ENCODE data around the gene BRWD1. TPM values are rescaled to one million over a fixed set of nuclear protein-coding genes. Genes with fewer than 3 reads are reported as not detected.
"Not testable (repeated sequence)": the region's sequence is repeated elsewhere in the genome, so short reads cannot be mapped to it uniquely, and the experiment has no call there.

BRWD1 gene
- total RNA-seq, 1 experiment from 2014 or later = 44.2 TPM

DNA sequence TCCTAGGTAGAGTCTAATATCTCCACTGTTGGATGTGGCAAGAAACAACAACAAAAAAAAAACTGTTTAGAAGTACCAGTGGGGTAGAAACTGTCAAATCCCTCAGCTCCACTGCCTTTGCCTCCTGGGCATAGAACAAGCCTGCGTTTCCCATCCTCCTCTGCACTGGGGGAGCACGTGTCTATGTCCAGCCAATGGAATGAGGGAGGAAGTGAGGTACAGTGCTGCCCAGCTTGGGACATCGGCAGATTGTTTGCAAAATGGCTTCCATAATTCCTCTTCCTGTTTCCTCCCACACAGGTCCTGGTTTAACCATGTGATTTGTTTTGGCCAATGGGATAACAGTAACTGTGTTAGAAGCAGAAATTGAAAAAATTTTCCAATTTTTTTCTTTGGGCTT lies 169.2 kb downstream of the BRWD1 start:
- no peak for DNase-seq (ENCODE audit: extremely low read depth, low read depth)

DNA sequence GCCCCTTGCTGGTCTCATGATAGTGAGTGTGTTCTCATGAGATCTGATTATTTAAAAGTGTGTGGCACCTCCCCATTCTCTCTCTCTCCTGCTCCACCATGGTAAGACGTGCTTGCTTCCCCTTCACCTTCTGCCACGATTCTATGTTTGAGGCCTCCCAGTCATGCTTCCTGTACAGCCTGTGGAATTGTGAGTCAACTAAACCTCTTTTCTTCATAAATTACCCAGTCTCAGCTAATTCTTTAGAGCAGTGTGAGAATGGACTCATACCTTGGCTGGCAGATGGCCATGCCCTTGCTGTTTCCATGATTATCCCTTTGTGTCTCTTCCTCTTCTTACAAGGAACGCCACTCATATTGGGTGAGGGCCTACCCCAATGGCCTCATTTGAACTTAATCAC lies 170.5 kb downstream of the BRWD1 start:
- DNase-seq (ENCODE audit: extremely low read depth, low read depth) = no peak

DNA sequence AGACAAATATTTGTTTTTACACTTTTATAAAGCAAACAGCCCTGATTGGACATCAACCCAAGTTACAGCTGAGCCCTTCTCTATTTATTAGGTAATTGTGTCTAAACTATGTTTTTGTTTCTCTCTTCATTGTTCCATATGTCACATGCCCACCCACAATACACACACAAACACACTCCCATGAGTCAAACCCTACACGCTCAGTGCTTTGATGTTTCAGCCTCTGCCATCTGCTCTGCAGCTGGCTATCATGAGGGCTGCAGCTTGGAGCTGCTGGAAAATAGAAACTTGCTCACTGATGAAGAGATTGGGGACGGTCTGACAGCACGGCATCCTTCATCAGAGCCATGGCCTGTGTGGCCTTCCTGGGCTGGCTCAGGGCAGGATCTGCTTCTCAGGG lies 171.9 kb downstream of the BRWD1 start:
- DNase-seq (ENCODE audit: extremely low read depth, low read depth) = no peak

DNA sequence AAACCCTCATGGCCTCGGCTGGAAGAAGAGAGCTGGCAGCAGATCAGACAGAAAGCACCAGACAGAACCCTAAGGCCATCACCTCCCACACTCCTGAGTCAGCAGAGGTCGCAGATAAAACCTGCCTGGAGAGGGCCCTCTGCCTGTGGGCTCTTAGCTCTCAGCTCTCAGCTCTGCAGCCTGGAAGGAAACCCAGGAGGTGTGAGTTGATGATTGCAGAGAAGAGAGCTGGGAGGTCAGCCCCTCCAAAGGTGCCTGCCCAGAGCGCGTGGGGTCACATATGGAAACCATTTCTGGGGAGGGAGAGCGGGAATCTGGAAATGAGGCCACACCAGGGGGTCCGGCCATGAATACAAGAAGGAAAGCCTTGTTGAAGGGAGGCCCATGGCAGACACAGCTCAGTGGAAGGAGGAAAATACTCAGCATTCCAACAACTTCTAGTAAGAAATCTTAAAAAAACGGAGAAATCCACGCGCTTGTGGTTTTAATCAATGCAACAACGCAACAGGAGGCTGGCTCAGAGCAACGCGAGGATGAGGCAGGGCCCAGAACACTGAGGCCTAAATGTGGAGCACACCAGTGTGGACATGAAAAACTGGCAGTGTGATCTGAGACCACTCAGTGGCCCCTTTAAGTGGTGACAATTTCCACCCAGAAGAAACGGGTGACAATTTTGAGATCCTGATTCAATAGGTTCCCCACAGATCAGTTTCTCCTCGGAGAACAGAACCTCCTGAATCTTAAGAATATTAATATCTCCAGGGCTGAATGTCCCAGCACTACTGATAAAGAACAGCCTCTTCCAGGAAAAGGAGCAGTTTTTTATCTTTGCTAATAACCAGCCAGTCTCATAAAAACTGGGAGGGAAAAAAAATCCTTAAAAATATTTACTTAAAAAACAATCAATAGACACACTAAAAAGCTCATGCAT lies 175.9 kb downstream of the BRWD1 start:
- no peak for DNase-seq (ENCODE audit: extremely low read depth, low read depth)

DNA sequence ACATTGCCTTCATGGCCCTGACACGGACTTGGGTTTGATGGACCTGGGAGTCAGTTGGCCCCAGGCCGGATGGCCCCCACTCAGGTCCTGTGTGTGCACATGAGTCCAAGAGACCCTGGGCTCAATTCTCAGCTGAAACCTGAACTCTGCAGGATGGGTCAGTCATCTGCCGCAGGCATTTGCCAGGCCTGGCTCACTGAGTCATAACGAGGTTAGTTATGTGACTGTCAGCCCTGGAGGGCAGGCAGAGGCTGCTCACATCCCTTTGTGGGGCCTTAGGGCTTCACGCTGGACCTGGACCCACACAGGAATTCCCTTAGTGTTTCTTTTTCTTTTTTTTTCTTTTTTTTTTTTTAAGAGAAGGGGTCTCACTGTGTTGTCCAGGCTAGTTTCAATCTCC lies 176.7 kb downstream of the BRWD1 start:
- no peak for DNase-seq (ENCODE audit: extremely low read depth, low read depth)

DNA sequence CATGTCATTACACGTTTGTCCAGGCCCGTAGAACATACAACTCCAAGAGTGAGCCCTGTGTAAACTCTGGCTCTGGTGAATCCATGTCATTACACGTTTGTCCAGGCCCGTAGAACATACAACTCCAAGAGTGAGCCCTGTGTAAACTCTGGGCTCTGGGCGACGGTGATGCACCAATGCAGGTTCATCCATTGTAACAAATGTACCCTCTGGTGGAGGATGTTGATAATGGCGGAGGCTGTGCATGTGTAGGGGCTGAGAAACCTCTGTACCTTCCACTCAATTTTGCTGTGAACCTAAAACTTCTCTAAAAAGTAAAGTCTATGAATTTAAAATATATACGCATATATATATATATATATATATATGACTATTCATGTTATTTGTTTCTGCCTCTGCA lies 177.3 kb downstream of the BRWD1 start:
- not testable (repeated sequence) for DNase-seq (ENCODE audit: extremely low read depth, low read depth)

DNA sequence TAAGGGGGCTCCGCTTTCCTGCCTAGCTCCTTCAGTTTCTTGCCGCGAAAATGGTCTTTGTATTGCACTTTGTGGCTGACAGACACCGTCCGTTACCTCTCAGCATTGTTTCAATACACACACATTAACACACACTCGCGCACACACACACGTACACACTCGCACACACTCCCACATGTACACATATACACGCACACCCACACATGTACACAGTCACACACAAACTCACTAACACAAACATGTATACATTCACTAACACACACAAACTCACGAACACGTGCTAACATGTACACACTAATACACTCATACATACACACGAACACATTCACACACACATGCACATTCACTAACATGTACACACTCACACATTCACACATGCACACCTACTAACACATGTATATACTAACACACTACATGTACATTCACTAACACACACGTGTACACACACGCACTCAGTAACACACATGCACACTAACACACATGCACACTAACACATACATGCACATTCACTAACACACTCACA lies 179.1 kb downstream of the BRWD1 start:
- no peak for DNase-seq (ENCODE audit: extremely low read depth, low read depth)

Small RNA genes lying within 50 kb of the gene (small RNA-seq; reads per million reads assigned to genes)
- 0 reads per million in 2 experiments for gene RF00019

Other genes with a start within 250 kb of the BRWD1 start
- gene PSMG1, start 130.2 kb downstream of the BRWD1 start, total RNA-seq (2014; rRNA removed; shearing (Covaris generic)) = 76.7 and 78.5 TPM in 2 replicates
- 201 and 206 TPM in 2 replicates for gene HMGN1, start 35.5 kb upstream of the BRWD1 start, total RNA-seq (2014; rRNA removed; shearing (Covaris generic))
- 2.7 and 3.0 TPM in 2 replicates for gene LCA5L, start 132.1 kb upstream of the BRWD1 start, total RNA-seq (2014; rRNA removed; shearing (Covaris generic))
- gene SH3BGR, start 138.3 kb upstream of the BRWD1 start, total RNA-seq (2014; rRNA removed; shearing (Covaris generic)) = 4.0 and 4.3 TPM in 2 replicates

All from NCI-H460 (cell line).